Smooth muscle cell (in vitro differentiated cells): ENCODE data around the gene EYA2. TPM values are rescaled to one million over a fixed set of nuclear protein-coding genes. Genes with fewer than 3 reads are reported as not detected.

Source experiments
- DNase-seq: peaks from one replicate; lab custom pipeline; 2025; ENCODE audit not compliant: unreplicated experiment; lab: John Stamatoyannopoulos, UW
- H2AFZ ChIP-seq: fragments of 200-600 bp; sonication (generic); 2 replicates; pipeline ENCODE4 v1.6.0; 2016; ENCODE audit warnings: antibody characterized with exemption, low read depth, mild to moderate bottlenecking
- H3F3A ChIP-seq: fragments of 200-600 bp; sonication (generic); 2 replicates; pipeline ENCODE4 v1.6.0; 2017; ENCODE audit warnings: antibody characterized with exemption, low read depth
- H3K27ac ChIP-seq: fragments of 200-600 bp; sonication (generic); 2 replicates; pipeline ENCODE4 v1.5.1; 2016; ENCODE audit warnings: low read depth, mild to moderate bottlenecking
- H3K27me3 ChIP-seq: fragments of 200-600 bp; sonication (generic); 2 replicates; pipeline ENCODE4 v1.6.1; 2016; ENCODE audit warnings: low read depth, mild to moderate bottlenecking
- H3K36me3 ChIP-seq: fragments of 200-600 bp; sonication (generic); 2 replicates; pipeline ENCODE4 v1.5.1; 2016; ENCODE audit warnings: low read depth
- H3K4me1 ChIP-seq: fragments of 200-600 bp; sonication (generic); 2 replicates; pipeline ENCODE4 v1.5.1; 2016; ENCODE audit warnings: low read depth
- H3K4me2 ChIP-seq: fragments of 200-600 bp; sonication (generic); 2 replicates; pipeline ENCODE4 v1.6.0; 2016; ENCODE audit warnings: mild to moderate bottlenecking
- H3K4me3 ChIP-seq: fragments of 200-600 bp; sonication (generic); 2 replicates; pipeline ENCODE4 v1.5.1; 2016; ENCODE audit warnings: mild to moderate bottlenecking
- H3K79me2 ChIP-seq: fragments of 200-600 bp; sonication (generic); 2 replicates; pipeline ENCODE4 v1.6.0; 2016; ENCODE audit warnings: low read depth, mild to moderate bottlenecking
- H3K9ac ChIP-seq: fragments of 200-600 bp; sonication (generic); 2 replicates; pipeline ENCODE4 v1.6.0; 2016; ENCODE audit warnings: low read depth
- H3K9me3 ChIP-seq: fragments of 200-600 bp; sonication (generic); replicated peaks from 2 replicates; pipeline ENCODE4 v1.5.1; 2016; ENCODE audit warnings: low read depth
- H4K20me1 ChIP-seq: fragments of 200-600 bp; sonication (generic); 2 replicates; pipeline ENCODE4 v1.6.0; 2016; ENCODE audit warnings: low read depth
- WGBS: methylation state at CpG from one replicate; pipeline ENCODE4 v1.1.7; 2016; ENCODE audit warnings: low lambda C conversion rate; 5-methylcytosine and 5-hydroxymethylcytosine counted together
- polyA plus RNA-seq: library from polyadenylated mRNA; unstranded; fragments of >200 nt; fragmentation: Nextera tagmentation; extraction: Ambion mirVana; gene quantifications from 2 replicates; pipeline ENCODE4 v1.2.1, GENCODE V29; 2016
- total RNA-seq: library from RNA; depleted of rRNA; stranded (reverse); fragments of >200 nt; gene quantifications from 2 replicates; pipeline ENCODE4 v1.2.3, GENCODE V29; 2014
- TF ChIP-seq, protein P1 (sequence below): fragments of 200-600 bp; sonication (generic); IDR thresholded peaks from 2 replicates; pipeline ENCODE4 v1.5.1; 2017; ENCODE audit warnings: borderline replicate concordance, mild to moderate bottlenecking, antibody characterized with exemption; ENCODE audit not compliant: insufficient read depth, poor library complexity, severe bottlenecking

Gene EYA2
- total and polyA plus RNA-seq, 2 experiments from 2014 or later, result 0.98 to 1.3 TPM

DNA sequence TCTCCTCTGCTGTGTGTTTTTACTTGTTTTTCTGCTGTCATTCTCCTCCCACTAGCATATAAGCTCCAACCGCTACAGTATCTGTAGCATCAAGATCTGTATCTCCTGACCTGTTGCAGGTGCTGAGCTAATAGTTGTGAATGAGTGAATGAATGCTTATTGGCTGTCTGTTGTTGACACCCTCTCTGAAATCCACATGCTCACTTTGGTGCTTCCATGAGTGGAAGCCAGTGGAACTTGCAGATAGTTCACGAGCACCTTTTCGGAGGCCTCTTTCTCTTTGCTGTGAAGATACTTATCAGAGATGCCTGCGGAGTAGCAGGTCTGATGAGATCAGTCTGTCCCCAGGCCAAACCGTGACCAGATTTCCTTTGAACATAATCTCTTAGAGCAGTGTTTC, 117.3 kb downstream of the EYA2 start:
- Histone ChIP-seq H4K20me1 (no peaks in the 10 kb centered on the region), H3K79me2 (no peaks in the 10 kb centered on the region), H3K27ac (no peak overlapping the region), H3K9me3 (no peaks in the 10 kb centered on the region), H3K4me3 (no peak overlapping the region), H3K9ac (no peak overlapping the region), H3K27me3 (peaks cover 5% of the 10 kb centered on the region), H2AFZ (no peak overlapping the region), H3K36me3 (no peaks in the 10 kb centered on the region), H3F3A (no peaks in the 10 kb centered on the region), H3K4me2 (no peak overlapping the region), H3K4me1 (no peaks in the 10 kb centered on the region)
- 41% methylated on average over 5 of the region's 5 CpGs for WGBS
- no peak for DNase-seq
- TF ChIP-seq, protein P1, sequence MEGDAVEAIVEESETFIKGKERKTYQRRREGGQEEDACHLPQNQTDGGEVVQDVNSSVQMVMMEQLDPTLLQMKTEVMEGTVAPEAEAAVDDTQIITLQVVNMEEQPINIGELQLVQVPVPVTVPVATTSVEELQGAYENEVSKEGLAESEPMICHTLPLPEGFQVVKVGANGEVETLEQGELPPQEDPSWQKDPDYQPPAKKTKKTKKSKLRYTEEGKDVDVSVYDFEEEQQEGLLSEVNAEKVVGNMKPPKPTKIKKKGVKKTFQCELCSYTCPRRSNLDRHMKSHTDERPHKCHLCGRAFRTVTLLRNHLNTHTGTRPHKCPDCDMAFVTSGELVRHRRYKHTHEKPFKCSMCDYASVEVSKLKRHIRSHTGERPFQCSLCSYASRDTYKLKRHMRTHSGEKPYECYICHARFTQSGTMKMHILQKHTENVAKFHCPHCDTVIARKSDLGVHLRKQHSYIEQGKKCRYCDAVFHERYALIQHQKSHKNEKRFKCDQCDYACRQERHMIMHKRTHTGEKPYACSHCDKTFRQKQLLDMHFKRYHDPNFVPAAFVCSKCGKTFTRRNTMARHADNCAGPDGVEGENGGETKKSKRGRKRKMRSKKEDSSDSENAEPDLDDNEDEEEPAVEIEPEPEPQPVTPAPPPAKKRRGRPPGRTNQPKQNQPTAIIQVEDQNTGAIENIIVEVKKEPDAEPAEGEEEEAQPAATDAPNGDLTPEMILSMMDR, result no peak

DNA sequence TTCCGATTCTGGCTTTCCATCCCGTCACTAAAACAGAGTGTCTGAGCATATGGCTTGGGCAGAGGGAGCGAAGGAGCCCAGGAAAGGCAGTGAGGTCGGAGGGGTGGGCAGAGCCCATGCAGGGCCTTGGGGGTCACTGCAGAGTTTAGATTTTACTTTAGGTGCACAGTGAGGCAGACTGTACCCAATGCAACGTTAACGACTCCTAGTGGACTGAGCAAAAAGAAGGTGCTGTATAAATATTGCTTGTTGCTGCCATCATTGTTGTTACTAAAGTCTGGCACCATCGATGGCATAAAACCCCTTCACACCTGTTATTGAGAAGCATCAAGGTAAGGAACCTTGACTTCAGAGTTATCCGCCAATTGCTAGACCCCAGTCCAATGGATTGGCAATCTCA, 119.0 kb downstream of the EYA2 start:
- Histone ChIP-seq H3K9ac (no peak overlapping the region), H4K20me1 (no peaks in the 10 kb centered on the region), H3K4me3 (no peak overlapping the region), H3K27me3 (peaks cover 5% of the 10 kb centered on the region), H3K27ac (no peak overlapping the region), H3K79me2 (no peaks in the 10 kb centered on the region), H3K36me3 (no peaks in the 10 kb centered on the region), H3K4me1 (no peaks in the 10 kb centered on the region), H3K4me2 (no peak overlapping the region), H3F3A (no peaks in the 10 kb centered on the region), H3K9me3 (no peaks in the 10 kb centered on the region), H2AFZ (no peak overlapping the region)
- 87% methylated on average over 8 of the region's 8 CpGs for WGBS
- TF ChIP-seq, protein P1, result no peak
- no peak for DNase-seq

DNA sequence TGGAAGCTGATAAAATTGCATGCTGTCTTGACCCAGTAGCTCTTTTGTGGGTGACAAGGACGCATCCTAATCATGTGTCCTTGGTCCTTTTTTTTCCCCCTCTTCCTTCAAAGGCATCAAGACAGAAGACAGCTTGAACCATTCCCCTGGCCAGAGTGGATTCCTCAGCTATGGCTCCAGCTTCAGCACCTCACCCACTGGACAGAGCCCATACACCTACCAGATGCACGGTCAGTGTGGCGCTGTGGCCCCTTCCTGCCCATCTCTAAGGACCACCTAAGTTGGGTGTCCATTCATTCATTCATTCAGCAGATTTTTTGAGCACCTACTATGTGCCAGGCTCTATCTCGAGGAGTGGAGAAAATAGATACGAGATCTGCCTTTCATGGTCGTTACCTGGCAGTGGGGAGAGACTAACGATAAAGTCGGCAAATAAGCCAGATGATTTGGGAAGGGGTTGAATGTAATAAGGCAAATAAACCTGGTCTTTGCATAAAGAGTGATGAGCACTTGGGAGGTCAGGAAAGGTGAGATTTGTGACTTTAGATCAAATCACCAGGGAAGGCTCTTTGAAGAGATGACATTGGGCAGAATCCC, 121.5 kb downstream of the EYA2 start:
- no peaks in the 10 kb centered on the region for H3K36me3 ChIP-seq
- no peak overlapping the region for H3K27ac ChIP-seq
- no peak overlapping the region for H3K4me2 ChIP-seq
- H3K4me1 ChIP-seq, result no peaks in the 10 kb centered on the region
- no peak overlapping the region for H3K4me3 ChIP-seq
- peaks cover 5% of the 10 kb centered on the region for H3K27me3 ChIP-seq
- no peak for DNase-seq
- no peaks in the 10 kb centered on the region for H3K9me3 ChIP-seq
- no peak overlapping the region for H2AFZ ChIP-seq
- no peaks in the 10 kb centered on the region for H3F3A ChIP-seq
- 86% methylated on average over 8 of the region's 8 CpGs for WGBS
- TF ChIP-seq, protein P1, result no peak
- H3K9ac ChIP-seq, result no peak overlapping the region
- H3K79me2 ChIP-seq, result no peaks in the 10 kb centered on the region
- H4K20me1 ChIP-seq, result no peaks in the 10 kb centered on the region

DNA sequence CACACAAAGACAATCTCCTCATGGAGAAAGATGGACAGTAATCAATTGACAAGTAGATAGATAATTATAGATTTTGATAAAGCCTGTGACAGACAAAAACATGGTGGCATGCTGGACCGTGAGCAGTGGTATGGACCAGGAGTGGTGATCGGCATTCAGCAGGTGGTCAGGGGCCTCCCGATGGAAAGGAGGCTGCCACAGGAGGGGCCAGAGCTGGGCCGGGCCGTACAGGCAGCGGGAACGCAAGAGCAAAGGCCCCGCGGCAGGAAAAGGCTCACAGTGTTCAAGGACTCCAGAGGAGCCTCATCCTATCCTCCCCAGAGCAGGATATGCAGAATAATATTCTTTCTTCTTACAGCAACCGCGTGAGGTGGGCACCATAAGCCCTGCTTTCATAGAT, 123.7 kb downstream of the EYA2 start:
- no peaks in the 10 kb centered on the region for H3K9me3 ChIP-seq
- H3K4me2 ChIP-seq, result no peak overlapping the region
- 82% methylated on average over 11 of the region's 11 CpGs for WGBS
- no peaks in the 10 kb centered on the region for H3F3A ChIP-seq
- DNase-seq, result no peak
- H2AFZ ChIP-seq, result no peak overlapping the region
- no peaks in the 10 kb centered on the region for H3K79me2 ChIP-seq
- no peaks in the 10 kb centered on the region for H3K36me3 ChIP-seq
- peaks cover 12% of the 10 kb centered on the region for H3K27me3 ChIP-seq
- H3K9ac ChIP-seq, result no peak overlapping the region
- no peaks in the 10 kb centered on the region for H3K4me1 ChIP-seq
- no peak overlapping the region for H3K27ac ChIP-seq
- TF ChIP-seq, protein P1, result no peak
- H4K20me1 ChIP-seq, result no peaks in the 10 kb centered on the region
- H3K4me3 ChIP-seq, result no peak overlapping the region
